ENCODE data around the gene CDKN2B-AS1.
"Not testable (repeated sequence)": the region's sequence is repeated elsewhere in the genome, so short reads cannot be mapped to it uniquely, and the experiment has no call there.

Gene CDKN2B-AS1

GRCh38 chr9:22046243-22046885 is 51.8 kb downstream of the CDKN2B-AS1 start:
- no peak for DNase-seq

GRCh38 chr9:22047596-22047995 is 53.0 kb downstream of the CDKN2B-AS1 start:
- no peak for DNase-seq

GRCh38 chr9:22049411-22049810 is 54.8 kb downstream of the CDKN2B-AS1 start:
- no peak for DNase-seq

GRCh38 chr9:22050924-22051323 is 56.3 kb downstream of the CDKN2B-AS1 start:
- DNase-seq = no peak

- DNase-seq = peak in 1 of 2 experiments; percentile 32
These were observed 57.9 kb downstream of the CDKN2B-AS1 start for GRCh38 chr9:22052376-22052945.

- no peak for DNase-seq
These were observed 58.6 kb downstream of the CDKN2B-AS1 start for GRCh38 chr9:22053178-22053577.

GRCh38 chr9:22054076-22054475 is 59.5 kb downstream of the CDKN2B-AS1 start:
- DNase-seq = no peak

- DNase-seq = no peak
These were observed 59.9 kb downstream of the CDKN2B-AS1 start for GRCh38 chr9:22054529-22054928.

GRCh38 chr9:22055090-22055489 is 60.5 kb downstream of the CDKN2B-AS1 start:
- no peak for DNase-seq

- no peak for DNase-seq
These were observed 61.8 kb downstream of the CDKN2B-AS1 start for GRCh38 chr9:22056402-22056801.

GRCh38 chr9:22057972-22058371 is 63.4 kb downstream of the CDKN2B-AS1 start:
- not testable (repeated sequence) for DNase-seq

GRCh38 chr9:22060831-22061383 is 66.3 kb downstream of the CDKN2B-AS1 start:
- DNase-seq = no peak

- no peak for DNase-seq
These were observed 70.4 kb downstream of the CDKN2B-AS1 start for GRCh38 chr9:22064957-22065356.

GRCh38 chr9:22065431-22066200 is 71.0 kb downstream of the CDKN2B-AS1 start:
- no peak for DNase-seq

GRCh38 chr9:22067196-22067595 is 72.6 kb downstream of the CDKN2B-AS1 start:
- DNase-seq = no peak

GRCh38 chr9:22068369-22068768 is 73.8 kb downstream of the CDKN2B-AS1 start:
- no peak for DNase-seq

GRCh38 chr9:22073349-22073748 is 78.8 kb downstream of the CDKN2B-AS1 start:
- DNase-seq = no peak

GRCh38 chr9:22078081-22078480 is 83.5 kb downstream of the CDKN2B-AS1 start:
- no peak for DNase-seq

- peak; percentile 45 to 59 for DNase-seq
These were observed 85.3 kb downstream of the CDKN2B-AS1 start for GRCh38 chr9:22079873-22080341.

- DNase-seq = no peak
These were observed 89.9 kb downstream of the CDKN2B-AS1 start for GRCh38 chr9:22084336-22085035.

GRCh38 chr9:22088053-22088716 is 93.6 kb downstream of the CDKN2B-AS1 start:
- DNase-seq = no peak

- DNase-seq = no peak
These were observed 94.1 kb downstream of the CDKN2B-AS1 start for GRCh38 chr9:22088717-22089061.

- no peak for DNase-seq
These were observed 103.1 kb downstream of the CDKN2B-AS1 start for GRCh38 chr9:22097707-22098106.
